Measurements from ENCODE around the gene PRKCB.

The PRKCB gene

GRCh38 chr16:24087891-24088410 lies 252.2 kb downstream of the PRKCB start:
- no peak for TF ChIP-seq POLR2AphosphoS5 (IDR thresholded peaks at IDR 0.05; ENCODE audit: low read depth, low read length)
- no peak for TF ChIP-seq REST (IDR thresholded peaks at IDR 0.05; ENCODE audit: insufficient read depth in 1 of 2, low read depth in 2 of 2, low read length in 2 of 2)
- no peak for TF ChIP-seq TAF1 (IDR thresholded peaks at IDR 0.05; ENCODE audit: borderline replicate concordance, insufficient read depth, low read length)
- TF ChIP-seq SIN3A (IDR thresholded peaks at IDR 0.05; ENCODE audit: borderline replicate concordance, insufficient read depth, low read length) = no peak
- TF ChIP-seq FOXP2 (optimal IDR thresholded peaks at IDR 0.05; ENCODE audit: borderline replicate concordance, extremely low read depth, extremely low read length, insufficient read depth) = no peak

DNA sequence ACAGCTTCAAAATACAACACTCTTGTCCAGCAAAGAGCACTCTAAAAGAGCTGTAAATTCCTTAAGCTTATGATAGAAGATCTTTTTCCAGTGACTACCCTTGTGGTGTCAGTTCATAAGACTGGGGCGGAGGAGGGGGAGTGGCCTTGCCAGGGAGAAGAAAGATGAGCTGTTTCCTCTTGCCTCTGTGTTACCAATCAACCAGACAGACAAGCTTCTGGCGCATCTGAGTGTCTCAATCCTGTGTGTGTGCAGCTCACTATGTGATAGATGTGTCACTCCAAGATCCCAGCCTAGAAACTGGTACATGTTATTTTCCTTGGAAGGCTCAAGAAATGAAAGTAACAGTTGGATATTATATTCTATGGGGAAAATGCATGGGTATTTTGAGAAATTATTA lies 253.0 kb downstream of the PRKCB start:
- TF ChIP-seq POLR2AphosphoS5 (IDR thresholded peaks at IDR 0.05; ENCODE audit: low read depth, low read length) = no peak
- no peak for TF ChIP-seq SIN3A (IDR thresholded peaks at IDR 0.05; ENCODE audit: borderline replicate concordance, insufficient read depth, low read length)
- TF ChIP-seq TAF1 (IDR thresholded peaks at IDR 0.05; ENCODE audit: borderline replicate concordance, insufficient read depth, low read length) = no peak
- no peak for TF ChIP-seq FOXP2 (optimal IDR thresholded peaks at IDR 0.05; ENCODE audit: borderline replicate concordance, extremely low read depth, extremely low read length, insufficient read depth)
- no peak for TF ChIP-seq REST (IDR thresholded peaks at IDR 0.05; ENCODE audit: insufficient read depth in 1 of 2, low read depth in 2 of 2, low read length in 2 of 2)

- TF ChIP-seq FOXP2 (optimal IDR thresholded peaks at IDR 0.05; ENCODE audit: borderline replicate concordance, extremely low read depth, extremely low read length, insufficient read depth) (no peak), TAF1 (IDR thresholded peaks at IDR 0.05; ENCODE audit: borderline replicate concordance, insufficient read depth, low read length) (no peak), SIN3A (IDR thresholded peaks at IDR 0.05; ENCODE audit: borderline replicate concordance, insufficient read depth, low read length) (no peak), REST (IDR thresholded peaks at IDR 0.05; ENCODE audit: insufficient read depth in 1 of 2, low read depth in 2 of 2, low read length in 2 of 2) (no peak), POLR2AphosphoS5 (IDR thresholded peaks at IDR 0.05; ENCODE audit: low read depth, low read length) (no peak)
Observed at GRCh38 chr16:24091125-24091524, 255.3 kb downstream of the PRKCB start.

GRCh38 chr16:24093049-24093448 lies 257.3 kb downstream of the PRKCB start:
- TF ChIP-seq FOXP2 (optimal IDR thresholded peaks at IDR 0.05; ENCODE audit: borderline replicate concordance, extremely low read depth, extremely low read length, insufficient read depth) = no peak
- TF ChIP-seq REST (IDR thresholded peaks at IDR 0.05; ENCODE audit: insufficient read depth in 1 of 2, low read depth in 2 of 2, low read length in 2 of 2) = no peak
- TF ChIP-seq SIN3A (IDR thresholded peaks at IDR 0.05; ENCODE audit: borderline replicate concordance, insufficient read depth, low read length) = no peak
- no peak for TF ChIP-seq POLR2AphosphoS5 (IDR thresholded peaks at IDR 0.05; ENCODE audit: low read depth, low read length)
- no peak for TF ChIP-seq TAF1 (IDR thresholded peaks at IDR 0.05; ENCODE audit: borderline replicate concordance, insufficient read depth, low read length)

DNA sequence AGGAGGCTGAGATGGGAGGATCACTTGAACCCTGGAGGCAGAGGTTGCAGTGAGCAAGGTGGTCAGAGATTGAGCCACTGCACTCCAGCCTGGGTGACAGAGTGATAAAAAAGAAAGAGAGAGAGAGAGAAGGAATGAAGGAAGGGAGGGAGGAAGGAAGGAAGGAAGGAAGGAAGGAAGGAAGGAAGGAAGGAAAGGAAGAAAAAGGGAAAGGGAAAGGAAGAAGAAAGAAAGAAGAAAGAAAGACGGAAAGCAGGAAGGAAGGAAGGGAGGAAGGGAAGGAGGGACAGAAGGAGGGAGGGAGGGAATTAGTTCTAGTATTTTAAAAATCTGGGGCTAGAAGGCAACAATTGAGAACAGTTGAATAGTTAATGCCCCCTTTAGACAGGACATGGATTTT lies 258.9 kb downstream of the PRKCB start:
- TF ChIP-seq SIN3A (IDR thresholded peaks at IDR 0.05; ENCODE audit: borderline replicate concordance, insufficient read depth, low read length) (no peak), REST (IDR thresholded peaks at IDR 0.05; ENCODE audit: insufficient read depth in 1 of 2, low read depth in 2 of 2, low read length in 2 of 2) (no peak), POLR2AphosphoS5 (IDR thresholded peaks at IDR 0.05; ENCODE audit: low read depth, low read length) (no peak), FOXP2 (optimal IDR thresholded peaks at IDR 0.05; ENCODE audit: borderline replicate concordance, extremely low read depth, extremely low read length, insufficient read depth) (no peak), TAF1 (IDR thresholded peaks at IDR 0.05; ENCODE audit: borderline replicate concordance, insufficient read depth, low read length) (no peak)

Data from PFSK-1 (cell line).